GM18502 (cell line): Measurements from ENCODE around the gene SPRR4.

ENCODE experiments used
- ATAC-seq: cut with Tn5 transposase; IDR thresholded peaks from one replicate; pipeline ENCODE4 v1.9.1; 2021; ENCODE audit warnings: mild to moderate bottlenecking; ENCODE audit not compliant: unreplicated experiment, poor library complexity

Gene SPRR4

GRCh38 chr1:152970495-152970894, at the start of gene SPRR4:
TSS of gene SPRR4 (plus strand) at chr1:152970648. CDS start at chr1:152971891, 1,243 bp downstream.
- ATAC-seq, result no peak

GRCh38 chr1:152924191-152924590, 46.3 kb upstream of the SPRR4 start:
- no peak for ATAC-seq

GRCh38 chr1:152926091-152926490, 44.4 kb upstream of the SPRR4 start:
- no peak for ATAC-seq

GRCh38 chr1:152928671-152929070, 41.8 kb upstream of the SPRR4 start:
- no peak for ATAC-seq

- no peak for ATAC-seq
These were observed 38.2 kb upstream of the SPRR4 start for GRCh38 chr1:152932170-152932811.

GRCh38 chr1:152933196-152933595, 37.3 kb upstream of the SPRR4 start:
- ATAC-seq, result no peak

GRCh38 chr1:152940614-152941013, 29.8 kb upstream of the SPRR4 start:
- ATAC-seq, result no peak

- ATAC-seq, result no peak
These were observed 29.3 kb upstream of the SPRR4 start for GRCh38 chr1:152941037-152941711.

GRCh38 chr1:152942161-152942560, 28.3 kb upstream of the SPRR4 start:
- no peak for ATAC-seq

- ATAC-seq, result no peak
These were observed 24.2 kb upstream of the SPRR4 start for GRCh38 chr1:152946248-152946647.

GRCh38 chr1:152946651-152947256, 23.7 kb upstream of the SPRR4 start, which contains the start of gene SPRR5:
TSS of gene SPRR5 (plus strand) at chr1:152947206. CDS start at chr1:152948555, 1,349 bp downstream.
- no peak for ATAC-seq

- ATAC-seq, result no peak
These were observed 18.7 kb upstream of the SPRR4 start for GRCh38 chr1:152951711-152952110.

DNA sequence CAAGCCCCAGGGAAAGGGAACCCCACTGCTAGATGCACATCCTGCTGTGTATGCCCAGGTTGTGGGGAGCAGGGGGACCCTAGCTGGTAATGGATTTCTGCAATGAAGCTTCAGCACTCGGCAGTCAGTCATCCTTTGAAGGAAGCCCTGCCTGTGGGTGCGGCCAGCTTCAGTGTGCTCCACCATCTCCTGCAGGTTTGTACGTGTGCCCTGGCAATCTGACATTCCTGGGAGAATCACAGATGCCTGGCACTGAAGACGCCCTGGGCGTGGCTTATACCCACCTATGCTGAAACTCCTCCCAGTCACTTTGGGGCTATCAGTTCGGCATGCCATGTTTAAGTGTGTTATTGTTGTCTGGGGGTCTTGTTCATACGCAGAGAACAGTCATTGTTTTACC, 16.7 kb upstream of the SPRR4 start:
- ATAC-seq, result no peak

DNA sequence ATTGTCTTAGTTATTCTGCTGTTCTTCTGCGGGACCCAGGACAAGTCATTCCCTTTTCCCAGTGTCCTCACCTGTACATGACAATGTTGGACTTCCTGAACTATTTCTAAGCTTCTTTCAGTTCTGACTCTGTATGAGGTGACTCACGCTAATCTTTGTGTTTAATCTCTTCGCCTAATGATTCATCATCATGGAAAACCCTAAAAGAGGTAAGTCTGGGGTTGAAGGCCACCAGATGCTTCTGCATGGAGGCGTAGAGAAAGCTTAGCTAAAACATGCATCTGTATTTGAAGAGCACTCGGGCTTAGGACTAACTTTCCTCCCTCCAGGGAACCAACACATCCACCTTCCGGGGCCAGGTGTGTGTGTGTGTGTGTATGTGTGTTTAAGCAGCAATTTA, 16.0 kb upstream of the SPRR4 start:
- ATAC-seq, result no peak

DNA sequence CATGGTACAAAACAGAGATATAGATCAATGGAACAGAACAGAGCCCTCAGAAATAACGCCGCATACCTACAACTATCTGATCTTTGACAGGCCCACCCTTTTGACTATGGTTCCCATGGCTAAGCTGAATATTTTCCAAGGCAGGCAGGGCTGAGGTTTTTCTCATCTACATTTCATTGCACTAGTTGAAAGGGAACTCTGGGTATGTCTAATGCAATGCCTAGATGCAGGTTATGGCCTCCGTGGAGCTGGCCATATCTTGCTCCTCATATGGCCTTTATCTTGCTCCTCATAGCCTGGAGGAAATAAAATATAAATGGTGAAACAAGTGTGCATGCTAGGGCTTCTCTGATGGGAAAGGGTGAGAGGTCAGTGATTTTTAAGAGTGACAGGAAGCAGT, 12.9 kb upstream of the SPRR4 start:
- no peak for ATAC-seq

DNA sequence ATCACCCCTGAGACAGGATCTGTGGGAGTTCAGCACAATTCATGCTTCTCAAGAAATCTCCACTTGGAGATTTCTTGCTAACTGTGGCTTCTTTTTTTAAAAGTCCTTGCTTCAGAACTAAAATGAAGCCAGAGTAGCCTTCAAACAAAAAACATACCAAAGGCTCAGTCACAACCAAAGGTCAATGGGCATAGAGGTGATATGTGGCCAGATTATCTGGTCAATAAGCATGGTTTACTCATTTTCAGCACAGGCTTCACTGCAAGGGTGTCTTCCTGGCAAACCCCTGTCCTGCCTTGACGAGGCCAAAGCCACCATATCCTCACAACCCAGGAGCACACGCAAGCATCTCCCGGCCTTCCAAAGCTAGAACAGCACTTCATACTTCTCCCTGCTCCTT, 11.2 kb upstream of the SPRR4 start:
- no peak for ATAC-seq

- ATAC-seq, result no peak
These were observed 10.5 kb upstream of the SPRR4 start for GRCh38 chr1:152959801-152960451.

DNA sequence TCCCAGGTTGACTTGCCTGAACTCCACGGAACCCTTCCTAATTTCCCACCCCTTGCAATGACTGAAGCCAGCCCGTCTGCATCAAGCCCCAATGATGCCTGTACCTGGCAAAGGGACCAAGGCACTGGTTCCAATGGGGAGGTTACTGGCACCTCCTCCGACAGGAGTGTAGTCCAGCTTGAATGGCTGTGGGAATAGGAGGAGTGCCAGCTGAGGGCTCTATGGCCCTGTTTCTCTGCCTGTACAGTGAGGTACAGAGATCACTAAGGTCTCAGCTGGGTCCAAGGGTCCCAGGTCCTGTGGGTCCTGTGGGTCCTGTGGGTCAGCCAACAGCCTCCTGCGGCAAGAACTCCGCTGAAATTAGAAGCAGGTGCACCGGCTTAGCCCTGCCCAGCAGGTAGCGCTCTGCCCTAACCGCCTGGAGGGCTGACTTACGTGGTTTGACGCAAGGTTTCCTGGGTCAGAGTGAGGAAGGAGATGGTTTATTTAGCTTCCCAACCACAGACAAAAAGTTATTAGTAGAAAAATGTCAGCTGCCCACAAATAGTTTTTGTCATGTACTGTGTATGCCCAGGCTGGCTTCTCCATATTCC, 9.9 kb upstream of the SPRR4 start:
- ATAC-seq, result no peak

GRCh38 chr1:152961226-152961891, 9.1 kb upstream of the SPRR4 start:
- ATAC-seq, result no peak

DNA sequence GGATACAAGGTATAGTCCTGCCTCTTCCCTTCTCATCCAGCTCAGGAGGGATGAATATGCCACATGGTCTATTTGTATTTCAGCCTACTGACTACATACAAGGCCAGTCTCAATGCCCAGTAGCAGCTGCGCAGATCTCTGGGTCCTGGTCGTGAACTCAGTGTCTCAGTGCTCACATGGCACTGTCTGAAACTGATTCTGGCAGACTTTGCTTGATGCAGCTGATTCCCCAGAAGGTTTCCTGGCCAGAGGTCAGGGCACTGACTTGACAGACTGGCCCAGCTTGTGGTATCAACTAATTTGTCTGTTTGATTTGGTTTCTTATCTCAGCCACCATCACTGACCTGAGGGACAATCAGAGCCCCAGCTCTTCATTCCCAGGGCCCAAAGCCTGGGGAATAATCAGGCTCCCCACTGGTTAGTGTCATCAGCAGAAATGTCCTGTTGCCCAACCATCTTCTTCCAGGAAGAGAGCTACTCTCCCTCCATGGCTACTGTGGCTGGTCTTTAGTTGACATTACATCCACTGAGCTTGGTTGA, 7.5 kb upstream of the SPRR4 start:
- ATAC-seq, result no peak
